GM21576 (cell line): Measurements from ENCODE around the gene SRGAP2C.
"Not testable (repeated sequence)": the region's sequence is repeated elsewhere in the genome, so short reads cannot be mapped to it uniquely, and the experiment has no call there.

Source experiments
- ATAC-seq: cut with Tn5 transposase; IDR thresholded peaks from one replicate; pipeline ENCODE4 v1.9.1; 2021; ENCODE audit warnings: mild to moderate bottlenecking, moderate library complexity; ENCODE audit not compliant: unreplicated experiment

Gene SRGAP2C

GRCh38 chr1:121368910-121369309, 184.1 kb downstream of the SRGAP2C start:
- not testable (repeated sequence) for ATAC-seq

GRCh38 chr1:121369959-121370358, 185.2 kb downstream of the SRGAP2C start:
- ATAC-seq: not testable (repeated sequence)

- not testable (repeated sequence) for ATAC-seq
Observed at GRCh38 chr1:121374851-121375367, 190.1 kb downstream of the SRGAP2C start.

GRCh38 chr1:121376986-121377385, 192.2 kb downstream of the SRGAP2C start:
- ATAC-seq: not testable (repeated sequence)

- ATAC-seq: not testable (repeated sequence)
Observed at GRCh38 chr1:121378757-121379156, 194.0 kb downstream of the SRGAP2C start.

- not testable (repeated sequence) for ATAC-seq
Observed at GRCh38 chr1:121384754-121385153, 200.0 kb downstream of the SRGAP2C start.

GRCh38 chr1:121385162-121385561, 200.4 kb downstream of the SRGAP2C start:
- ATAC-seq: not testable (repeated sequence)

GRCh38 chr1:121385563-121386288, 201.0 kb downstream of the SRGAP2C start:
- not testable (repeated sequence) for ATAC-seq

- ATAC-seq: not testable (repeated sequence)
Observed at GRCh38 chr1:121386319-121386948, 201.7 kb downstream of the SRGAP2C start.

GRCh38 chr1:121389895-121390560, 205.3 kb downstream of the SRGAP2C start:
- not testable (repeated sequence) for ATAC-seq

GRCh38 chr1:121392130-121392529, 207.4 kb downstream of the SRGAP2C start:
- ATAC-seq: not testable (repeated sequence)

GRCh38 chr1:121395718-121396201, 211.0 kb downstream of the SRGAP2C start:
- not testable (repeated sequence) for ATAC-seq

- ATAC-seq: not testable (repeated sequence)
Observed at GRCh38 chr1:121396335-121397081, 211.7 kb downstream of the SRGAP2C start.

GRCh38 chr1:121397101-121397500, 212.3 kb downstream of the SRGAP2C start:
- ATAC-seq: not testable (repeated sequence)

GRCh38 chr1:121399193-121399592, 214.4 kb downstream of the SRGAP2C start:
- not testable (repeated sequence) for ATAC-seq

GRCh38 chr1:121400108-121400507, 215.3 kb downstream of the SRGAP2C start:
- not testable (repeated sequence) for ATAC-seq

GRCh38 chr1:121400541-121401310, 216.0 kb downstream of the SRGAP2C start:
- ATAC-seq: not testable (repeated sequence)

- not testable (repeated sequence) for ATAC-seq
Observed at GRCh38 chr1:121401375-121401955, 216.7 kb downstream of the SRGAP2C start.

- ATAC-seq: not testable (repeated sequence)
Observed at GRCh38 chr1:121403254-121403653, 218.5 kb downstream of the SRGAP2C start.
